ENCODE results near the gene TBL1X.
"Not testable (repeated sequence)": the region's sequence is repeated elsewhere in the genome, so short reads cannot be mapped to it uniquely, and the experiment has no call there.

TBL1X gene

GRCh38 chrX:9765072-9765736 is 300.3 kb downstream of the TBL1X start:
- in situ Hi-C loops (cut with MboI; ENCODE audit: low pct_unique_long_range_greater_than_20kb, low sequenced_read_pairs) = no loop called here
- DNase-seq = no peak

- in situ Hi-C loops (cut with MboI; ENCODE audit: low pct_unique_long_range_greater_than_20kb, low sequenced_read_pairs) = no loop called here
- DNase-seq = no peak
Measured at GRCh38 chrX:9765737-9766097, 300.9 kb downstream of the TBL1X start, which contains the start of gene GPR143. Gene GPR143 (minus strand): TSS chrX:9765847. CDS start chrX:9765817, 30 bp downstream.

- in situ Hi-C loops (cut with MboI; ENCODE audit: low pct_unique_long_range_greater_than_20kb, low sequenced_read_pairs) = no loop called here
- DNase-seq = no peak
Measured at GRCh38 chrX:9767375-9767774, 302.5 kb downstream of the TBL1X start.

- DNase-seq = not testable (repeated sequence)
Measured at GRCh38 chrX:9768321-9768839, 303.5 kb downstream of the TBL1X start.

GRCh38 chrX:9770319-9770718 is 305.5 kb downstream of the TBL1X start:
- in situ Hi-C loops (cut with MboI; ENCODE audit: low pct_unique_long_range_greater_than_20kb, low sequenced_read_pairs) = no loop called here
- DNase-seq = peak; percentile 49

More at GRCh38 chrX:9768321-9768839, 303.5 kb downstream of the TBL1X start:
- in situ Hi-C loops (cut with MboI; ENCODE audit: low pct_unique_long_range_greater_than_20kb, low sequenced_read_pairs) = not testable (repeated sequence)

GRCh38 chrX:9772943-9773342 is 308.1 kb downstream of the TBL1X start:
- no peak for DNase-seq
- in situ Hi-C loops (cut with MboI; ENCODE audit: low pct_unique_long_range_greater_than_20kb, low sequenced_read_pairs) = no loop called here

GRCh38 chrX:9775930-9776329 is 311.1 kb downstream of the TBL1X start:
- in situ Hi-C loops (cut with MboI; ENCODE audit: low pct_unique_long_range_greater_than_20kb, low sequenced_read_pairs) = no loop called here

GRCh38 chrX:9781941-9782340 is 317.1 kb downstream of the TBL1X start:
- no peak for DNase-seq
- in situ Hi-C loops (cut with MboI; ENCODE audit: low pct_unique_long_range_greater_than_20kb, low sequenced_read_pairs) = no loop called here

More at GRCh38 chrX:9775930-9776329, 311.1 kb downstream of the TBL1X start:
- DNase-seq = peak; percentile 77

GRCh38 chrX:9784332-9784731 is 319.5 kb downstream of the TBL1X start:
- in situ Hi-C loops (cut with MboI; ENCODE audit: low pct_unique_long_range_greater_than_20kb, low sequenced_read_pairs) = no loop called here
- DNase-seq = no peak

GRCh38 chrX:9785254-9785943 is 320.5 kb downstream of the TBL1X start:
- in situ Hi-C loops (cut with MboI; ENCODE audit: low pct_unique_long_range_greater_than_20kb, low sequenced_read_pairs) = no loop called here
- DNase-seq = no peak

GRCh38 chrX:9785944-9786797 is 321.3 kb downstream of the TBL1X start, which contains the start of gene SHROOM2:
Gene SHROOM2 (plus strand): TSS chrX:9786429. CDS start chrX:9786546, 117 bp downstream.
- in situ Hi-C loops (cut with MboI; ENCODE audit: low pct_unique_long_range_greater_than_20kb, low sequenced_read_pairs) = no loop called here

GRCh38 chrX:9786798-9787635 is 322.2 kb downstream of the TBL1X start:
- no peak for DNase-seq
- in situ Hi-C loops (cut with MboI; ENCODE audit: low pct_unique_long_range_greater_than_20kb, low sequenced_read_pairs) = no loop called here

More at GRCh38 chrX:9785944-9786797, 321.3 kb downstream of the TBL1X start, which contains the start of gene SHROOM2:
- no peak for DNase-seq

GRCh38 chrX:9788911-9789310 is 324.1 kb downstream of the TBL1X start:
- in situ Hi-C loops (cut with MboI; ENCODE audit: low pct_unique_long_range_greater_than_20kb, low sequenced_read_pairs) = no loop called here
- no peak for DNase-seq

- DNase-seq = no peak
- in situ Hi-C loops (cut with MboI; ENCODE audit: low pct_unique_long_range_greater_than_20kb, low sequenced_read_pairs) = no loop called here
Measured at GRCh38 chrX:9789555-9789954, 324.7 kb downstream of the TBL1X start.

Data from KBM-7 (cell line).